ENCODE measurements around the gene GPR155.
"Not testable (repeated sequence)": the region's sequence is repeated elsewhere in the genome, so short reads cannot be mapped to it uniquely, and the experiment has no call there.

Gene GPR155

GRCh38 chr2:174431902-174432301, 54.9 kb downstream of the GPR155 start:
- no peak for DNase-seq

- no peak for DNase-seq
These were observed 56.8 kb downstream of the GPR155 start for GRCh38 chr2:174430066-174430465.

GRCh38 chr2:174428214-174428613, 58.6 kb downstream of the GPR155 start:
- DNase-seq: no peak

GRCh38 chr2:174412256-174412655, 74.6 kb downstream of the GPR155 start:
- DNase-seq: no peak

- not testable (repeated sequence) for DNase-seq
These were observed 76.8 kb downstream of the GPR155 start for GRCh38 chr2:174410039-174410438.

GRCh38 chr2:174403628-174404027, 83.2 kb downstream of the GPR155 start:
- DNase-seq: no peak

- DNase-seq: no peak
These were observed 86.0 kb downstream of the GPR155 start for GRCh38 chr2:174400853-174401252.

GRCh38 chr2:174399171-174399570, 87.7 kb downstream of the GPR155 start:
- no peak for DNase-seq

- no peak for DNase-seq
These were observed 89.1 kb downstream of the GPR155 start for GRCh38 chr2:174397773-174398172.

GRCh38 chr2:174395969-174396630, 90.7 kb downstream of the GPR155 start:
- no peak for DNase-seq

GRCh38 chr2:174395284-174395968, 91.4 kb downstream of the GPR155 start, which contains the start of gene SCRN3:
Gene SCRN3, plus strand, starts transcription at chr2:174395730. Its CDS starts 2,554 bp downstream, at chr2:174398284.
- DNase-seq: peak; percentile 79

GRCh38 chr2:174392706-174393105, 94.1 kb downstream of the GPR155 start:
- DNase-seq: no peak

GRCh38 chr2:174390303-174390702, 96.5 kb downstream of the GPR155 start:
- DNase-seq: not testable (repeated sequence)

- DNase-seq: no peak
These were observed 97.3 kb downstream of the GPR155 start for GRCh38 chr2:174389542-174389941.

- DNase-seq: not testable (repeated sequence)
These were observed 98.1 kb downstream of the GPR155 start for GRCh38 chr2:174388706-174389105.

- DNase-seq: no peak
These were observed 101.6 kb downstream of the GPR155 start for GRCh38 chr2:174385201-174385600.

- DNase-seq: no peak
These were observed 103.0 kb downstream of the GPR155 start for GRCh38 chr2:174383796-174384195.

Data from activated CD8-positive, alpha-beta memory T cell treated with anti-CD3 and anti-CD28 coated beads, Interleukin-2, amount 50 U/mL, for 48 hours (primary cell).